GM13976 (cell line): ENCODE measurements around the gene PIAS1.

ENCODE experiments used
- DNase-seq: peaks from one replicate; pipeline ENCODE4 v3.0.0; 2012; ENCODE audit warnings: low spot score
- in situ Hi-C: fragments of 300-500 bp; cut with MboI; formaldehyde crosslinking; loops from one replicate; pipeline ENCODE4 v1.12.0; 2022; ENCODE audit warnings: low sequenced_read_pairs, mixed read lengths, inconsistent platforms; ENCODE audit not compliant: unreplicated experiment
- TF ChIP-seq, protein P1 (sequence below): IDR thresholded peaks from 2 replicates; pipeline ENCODE4 v1.5.1; 2012; ENCODE audit warnings: borderline replicate concordance, mild to moderate bottlenecking; ENCODE audit not compliant: insufficient read depth; ENCODE audit errors: extremely low read depth, missing control alignments, control extremely low read depth

The PIAS1 gene

DNA sequence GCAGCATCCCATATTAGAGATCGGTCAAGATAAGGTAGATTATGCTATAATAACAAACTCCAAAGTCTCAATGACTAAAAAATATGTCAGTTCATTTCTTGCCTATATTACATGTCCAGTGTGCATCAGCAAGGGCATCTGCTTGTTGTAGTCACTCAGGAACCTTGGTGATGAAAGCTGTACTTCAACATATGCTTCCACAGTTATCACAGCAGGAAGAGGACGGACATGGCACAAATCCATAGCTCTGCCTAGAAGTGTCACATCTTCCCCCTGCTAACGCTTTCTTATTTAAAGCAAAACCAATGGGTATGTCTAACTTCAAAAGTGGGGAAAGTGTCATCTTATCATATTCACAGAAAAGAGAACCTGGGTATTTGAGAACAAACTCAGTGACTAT, 20.0 kb upstream of the PIAS1 start:
- DNase-seq: no peak
- TF ChIP-seq, protein P1, sequence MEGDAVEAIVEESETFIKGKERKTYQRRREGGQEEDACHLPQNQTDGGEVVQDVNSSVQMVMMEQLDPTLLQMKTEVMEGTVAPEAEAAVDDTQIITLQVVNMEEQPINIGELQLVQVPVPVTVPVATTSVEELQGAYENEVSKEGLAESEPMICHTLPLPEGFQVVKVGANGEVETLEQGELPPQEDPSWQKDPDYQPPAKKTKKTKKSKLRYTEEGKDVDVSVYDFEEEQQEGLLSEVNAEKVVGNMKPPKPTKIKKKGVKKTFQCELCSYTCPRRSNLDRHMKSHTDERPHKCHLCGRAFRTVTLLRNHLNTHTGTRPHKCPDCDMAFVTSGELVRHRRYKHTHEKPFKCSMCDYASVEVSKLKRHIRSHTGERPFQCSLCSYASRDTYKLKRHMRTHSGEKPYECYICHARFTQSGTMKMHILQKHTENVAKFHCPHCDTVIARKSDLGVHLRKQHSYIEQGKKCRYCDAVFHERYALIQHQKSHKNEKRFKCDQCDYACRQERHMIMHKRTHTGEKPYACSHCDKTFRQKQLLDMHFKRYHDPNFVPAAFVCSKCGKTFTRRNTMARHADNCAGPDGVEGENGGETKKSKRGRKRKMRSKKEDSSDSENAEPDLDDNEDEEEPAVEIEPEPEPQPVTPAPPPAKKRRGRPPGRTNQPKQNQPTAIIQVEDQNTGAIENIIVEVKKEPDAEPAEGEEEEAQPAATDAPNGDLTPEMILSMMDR: no peak
- in situ Hi-C loops: no loop called here

DNA sequence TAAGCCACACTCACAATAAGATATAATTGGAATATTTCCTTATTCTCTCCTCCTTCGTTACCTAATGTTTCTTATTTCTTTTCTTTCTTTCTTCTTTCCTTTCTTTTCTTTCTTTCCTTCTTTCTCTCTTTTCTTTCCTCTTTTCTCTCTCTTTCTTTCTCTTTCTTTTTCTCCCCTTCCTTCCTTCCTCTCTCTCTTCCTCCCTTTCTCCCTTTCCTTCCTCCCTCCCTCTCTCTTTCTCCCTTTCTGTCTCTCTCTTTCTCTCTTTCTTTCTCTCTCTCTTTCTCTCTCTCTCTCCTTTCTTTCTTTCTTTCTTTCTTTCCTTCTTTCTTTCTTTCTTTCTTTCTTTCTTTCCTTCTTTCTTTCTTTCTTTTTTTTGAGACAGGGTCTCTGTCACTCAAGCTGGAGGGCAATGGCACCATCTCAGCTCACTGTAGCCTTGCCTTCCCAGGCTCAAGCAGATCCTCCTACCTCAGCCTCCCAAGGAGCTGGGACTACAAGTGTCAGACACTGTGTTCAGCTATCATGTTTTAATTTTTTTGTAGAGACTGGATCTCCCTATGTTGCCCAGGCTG, 19.3 kb upstream of the PIAS1 start:
- in situ Hi-C loops: no loop called here
- DNase-seq: no peak
- TF ChIP-seq, protein P1: no peak

DNA sequence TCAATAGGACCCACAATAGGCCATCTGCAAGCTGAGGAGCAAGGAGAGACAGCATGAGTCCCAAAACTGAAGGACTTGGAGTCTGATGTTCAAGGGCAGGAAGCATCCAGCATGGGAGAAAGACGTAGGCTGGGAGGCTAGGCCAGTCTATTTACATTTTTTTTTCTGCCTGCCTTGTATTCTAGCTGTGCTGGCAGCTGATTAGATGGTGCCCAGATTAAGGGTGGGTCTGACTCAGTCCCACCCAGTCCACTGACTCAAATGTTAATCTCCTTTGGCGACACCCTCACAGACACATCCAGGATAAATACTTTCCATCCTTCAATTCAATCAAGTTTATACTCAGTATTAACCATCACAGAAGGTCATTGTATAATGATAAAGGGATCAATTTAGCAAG, 15.9 kb upstream of the PIAS1 start:
- in situ Hi-C loops: no loop called here
- no peak for DNase-seq
- TF ChIP-seq, protein P1: no peak

GRCh38 chr15:68040144-68040543, 14.0 kb upstream of the PIAS1 start:
- TF ChIP-seq, protein P1: no peak
- DNase-seq: no peak
- in situ Hi-C loops: no loop called here

- in situ Hi-C loops: no loop called here
- DNase-seq: no peak
- TF ChIP-seq, protein P1: no peak
Observed at GRCh38 chr15:68042156-68042854, 11.8 kb upstream of the PIAS1 start.

DNA sequence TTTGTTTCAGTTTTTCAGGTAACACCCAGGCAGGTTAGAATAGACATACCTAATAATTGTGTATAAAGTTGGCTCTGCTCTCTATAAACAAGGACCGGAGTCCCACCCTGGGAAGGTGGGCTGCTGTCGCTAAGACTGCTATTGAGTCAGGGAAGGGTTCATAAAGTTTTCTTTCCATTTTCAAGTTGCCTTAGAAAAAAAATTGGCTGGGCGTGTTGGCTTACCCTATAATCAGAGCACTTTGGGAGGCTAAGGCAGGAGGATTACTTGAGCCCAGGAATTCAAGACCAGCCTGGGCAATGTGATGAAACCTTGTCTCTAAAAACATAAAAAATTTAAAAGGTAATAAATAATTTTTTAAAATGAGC, 11.3 kb upstream of the PIAS1 start:
- in situ Hi-C loops: no loop called here
- TF ChIP-seq, protein P1: no peak
- no peak for DNase-seq
